ENCODE results near the gene ITPR3. TPM values are rescaled to one million over a fixed set of nuclear protein-coding genes. Genes with fewer than 3 reads are reported as not detected.

Gene ITPR3
- total RNA-seq, 2 donors from 2014 or later = 15.6 to 17.1 TPM

- intact Hi-C loops (cut with DNase I) = no loop called here
- DNase-seq (ENCODE audit: low spot score) = no peak
These were observed 111.9 kb downstream of the ITPR3 start for GRCh38 chr6:33732817-33733708.

GRCh38 chr6:33733709-33734007 lies 112.5 kb downstream of the ITPR3 start:
- intact Hi-C loops (cut with DNase I) = no loop called here
- DNase-seq (ENCODE audit: low spot score) = no peak

- intact Hi-C loops (cut with DNase I) = no loop called here
- DNase-seq (ENCODE audit: low spot score) = no peak
These were observed 114.1 kb downstream of the ITPR3 start for GRCh38 chr6:33735216-33735615.

- intact Hi-C loops (cut with DNase I) = no loop called here
- no peak for DNase-seq (ENCODE audit: low spot score)
These were observed 116.3 kb downstream of the ITPR3 start for GRCh38 chr6:33737267-33738026.

- no peak for DNase-seq (ENCODE audit: low spot score)
- intact Hi-C loops (cut with DNase I) = no loop called here
These were observed 117.0 kb downstream of the ITPR3 start for GRCh38 chr6:33738153-33738552.

GRCh38 chr6:33738879-33739278 lies 117.8 kb downstream of the ITPR3 start:
- intact Hi-C loops (cut with DNase I) = no loop called here
- no peak for DNase-seq (ENCODE audit: low spot score)

- intact Hi-C loops (cut with DNase I) = no loop called here
- no peak for DNase-seq (ENCODE audit: low spot score)
These were observed 118.4 kb downstream of the ITPR3 start for GRCh38 chr6:33739571-33739970.

- intact Hi-C loops (cut with DNase I) = no loop called here
- no peak for DNase-seq (ENCODE audit: low spot score)
These were observed 119.1 kb downstream of the ITPR3 start for GRCh38 chr6:33740204-33740608.

- intact Hi-C loops (cut with DNase I) = no loop called here
- no peak for DNase-seq (ENCODE audit: low spot score)
These were observed 119.7 kb downstream of the ITPR3 start for GRCh38 chr6:33740794-33741193.

- no peak for DNase-seq (ENCODE audit: low spot score)
- intact Hi-C loops (cut with DNase I) = no loop called here
These were observed 121.0 kb downstream of the ITPR3 start for GRCh38 chr6:33742092-33742491.

GRCh38 chr6:33742837-33743236 lies 121.7 kb downstream of the ITPR3 start:
- intact Hi-C loops (cut with DNase I) = no loop called here
- no peak for DNase-seq (ENCODE audit: low spot score)

GRCh38 chr6:33744001-33744848 lies 123.1 kb downstream of the ITPR3 start:
- DNase-seq (ENCODE audit: low spot score) = peak; percentile 87
- intact Hi-C loops (cut with DNase I) = no loop called here

- no peak for DNase-seq (ENCODE audit: low spot score)
- intact Hi-C loops (cut with DNase I) = no loop called here
These were observed 123.9 kb downstream of the ITPR3 start for GRCh38 chr6:33744895-33745546.

- no peak for DNase-seq (ENCODE audit: low spot score)
- intact Hi-C loops (cut with DNase I) = no loop called here
These were observed 124.4 kb downstream of the ITPR3 start for GRCh38 chr6:33745548-33745947.

Small RNA genes lying within 50 kb of the gene (microRNA-seq; reads per million reads assigned to microRNA genes)
- 0.97 to 1.0 reads per million in 2 donors for gene MIR3934 (ENCODE audit: borderline microRNAs expressed in 2 of 2)

Other genes starting within 250 kb of the ITPR3 start
- gene KIFC1, start 229.5 kb upstream of the ITPR3 start, total RNA-seq = 1 to 10 TPM in 1 of 2 donors, under 1 TPM in 1; 0.29 to 1.0 TPM
- gene PHF1, start 210.3 kb upstream of the ITPR3 start, total RNA-seq = 10 to 100 TPM; 46.3 to 67.6 TPM
- 100 to 1,000 TPM; 107 to 110 TPM for gene CUTA, start 203.2 kb upstream of the ITPR3 start, total RNA-seq
- 10 to 100 TPM; 15.4 to 19.3 TPM for gene SYNGAP1, start 201.3 kb upstream of the ITPR3 start, total RNA-seq
- gene ZBTB9, start 166.7 kb upstream of the ITPR3 start, total RNA-seq = 1 to 10 TPM; 3.9 to 5.0 TPM
- gene BAK1, start 41.0 kb upstream of the ITPR3 start, total RNA-seq = 10 to 100 TPM; 12.4 to 17.7 TPM
- gene UQCC2, start 90.4 kb downstream of the ITPR3 start, total RNA-seq = 10 to 100 TPM; 39.7 to 42.3 TPM
- under 1 TPM; 0.19 to 0.32 TPM for gene IP6K3, start 125.6 kb downstream of the ITPR3 start, total RNA-seq
- 10 to 100 TPM; 38.0 to 41.4 TPM for gene LEMD2, start 167.8 kb downstream of the ITPR3 start, total RNA-seq
- gene MLN, start 182.7 kb downstream of the ITPR3 start, total RNA-seq = not detected

Measured in posterior vena cava (tissue), 2 donors.